ENCODE measurements around the gene MTA3. TPM values are rescaled to one million over a fixed set of nuclear protein-coding genes. Genes with fewer than 3 reads are reported as not detected.

Gene MTA3
- total and polyA plus RNA-seq, 8 donors, result 16.8 to 28.1 (median 21.6) TPM

DNA sequence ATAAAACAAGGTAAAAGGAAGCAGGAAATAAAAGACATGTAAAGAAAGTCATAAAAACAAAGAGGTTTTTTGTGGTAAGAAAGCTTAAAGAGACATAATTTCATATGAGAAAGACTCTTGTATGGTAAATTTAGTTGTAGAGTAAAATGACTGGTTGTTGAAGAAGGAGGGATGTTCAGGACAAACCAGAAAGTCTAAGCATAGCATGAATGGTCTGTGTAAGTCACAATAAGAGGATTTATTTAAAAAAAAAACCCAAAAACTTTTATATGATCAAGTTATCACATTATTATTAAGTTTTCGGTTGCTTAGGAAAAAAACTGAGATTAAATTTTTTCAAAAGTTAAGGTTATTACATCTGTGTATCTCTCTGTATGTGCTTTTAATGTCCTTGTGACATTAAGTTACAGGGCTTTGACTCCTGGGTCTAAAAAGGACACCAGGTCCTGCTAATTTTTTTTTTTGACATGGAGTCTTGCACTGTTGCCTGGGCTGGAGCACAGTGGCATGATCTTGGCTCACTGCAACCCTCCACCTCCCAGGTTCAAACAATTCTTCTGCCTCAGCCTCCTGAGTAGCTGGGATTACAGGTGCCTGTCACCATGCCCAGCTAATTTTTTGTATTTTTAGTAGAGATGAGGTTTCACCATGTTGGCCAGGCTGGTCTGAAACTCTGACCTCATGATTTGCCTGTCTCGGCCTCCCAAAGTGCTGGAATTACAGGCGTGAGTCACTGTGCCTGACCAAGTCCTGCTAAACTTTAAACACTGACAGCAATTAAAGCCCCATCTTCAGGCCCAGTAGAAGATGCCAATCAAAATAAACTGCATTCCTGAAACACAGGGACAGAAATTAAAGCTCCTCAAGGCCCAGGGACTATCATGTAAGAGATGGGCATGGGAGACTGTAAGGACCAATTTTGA is 209.7 kb downstream of the MTA3 start:
- 97 to 98% methylated on average over 3 of the region's 3 CpGs for WGBS, 2 donors
- FAIRE-seq (no peak), DNase-seq (no peak), ATAC-seq (no peak)
- Histone ChIP-seq H3K27ac (no peak overlapping the region), H3K9me3 (no peaks in the 10 kb centered on the region), H3K36me3 (no peaks in the 10 kb centered on the region), H3K27me3 (no peaks in the 10 kb centered on the region), H3K4me3 (no peak overlapping the region), H3K4me1 (no peaks in the 10 kb centered on the region)
- TF ChIP-seq, protein P1, sequence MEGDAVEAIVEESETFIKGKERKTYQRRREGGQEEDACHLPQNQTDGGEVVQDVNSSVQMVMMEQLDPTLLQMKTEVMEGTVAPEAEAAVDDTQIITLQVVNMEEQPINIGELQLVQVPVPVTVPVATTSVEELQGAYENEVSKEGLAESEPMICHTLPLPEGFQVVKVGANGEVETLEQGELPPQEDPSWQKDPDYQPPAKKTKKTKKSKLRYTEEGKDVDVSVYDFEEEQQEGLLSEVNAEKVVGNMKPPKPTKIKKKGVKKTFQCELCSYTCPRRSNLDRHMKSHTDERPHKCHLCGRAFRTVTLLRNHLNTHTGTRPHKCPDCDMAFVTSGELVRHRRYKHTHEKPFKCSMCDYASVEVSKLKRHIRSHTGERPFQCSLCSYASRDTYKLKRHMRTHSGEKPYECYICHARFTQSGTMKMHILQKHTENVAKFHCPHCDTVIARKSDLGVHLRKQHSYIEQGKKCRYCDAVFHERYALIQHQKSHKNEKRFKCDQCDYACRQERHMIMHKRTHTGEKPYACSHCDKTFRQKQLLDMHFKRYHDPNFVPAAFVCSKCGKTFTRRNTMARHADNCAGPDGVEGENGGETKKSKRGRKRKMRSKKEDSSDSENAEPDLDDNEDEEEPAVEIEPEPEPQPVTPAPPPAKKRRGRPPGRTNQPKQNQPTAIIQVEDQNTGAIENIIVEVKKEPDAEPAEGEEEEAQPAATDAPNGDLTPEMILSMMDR (IDR thresholded peaks at IDR 0.05), result no peak
- intact Hi-C loops (cut with DNase I), result no loop called here

DNA sequence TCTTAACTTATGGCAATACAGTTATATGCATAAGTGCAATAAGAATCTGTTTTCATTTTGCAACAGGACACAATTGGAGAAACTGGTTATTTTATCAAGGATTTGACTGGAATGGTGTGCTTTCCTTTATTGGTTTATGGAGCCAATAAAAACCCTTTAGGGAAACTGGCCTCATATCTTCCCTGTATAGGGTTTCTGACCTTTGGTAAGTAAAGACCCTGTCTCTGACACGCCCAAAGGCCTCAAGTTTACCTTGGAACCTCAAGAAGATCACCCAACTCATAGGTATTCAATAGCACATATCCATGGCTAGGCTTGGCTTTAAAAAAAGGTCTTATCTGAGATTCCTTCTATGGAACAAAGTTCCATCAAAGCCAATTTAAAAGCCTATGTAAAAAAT is 212.7 kb downstream of the MTA3 start:
- H3K27me3 ChIP-seq, result no peaks in the 10 kb centered on the region
- no peaks in the 10 kb centered on the region for H3K36me3 ChIP-seq
- no peak overlapping the region for H3K27ac ChIP-seq
- TF ChIP-seq, protein P1 (IDR thresholded peaks at IDR 0.05), result no peak
- 94 to 96% methylated on average over 1 of the region's 1 CpG for WGBS, 2 donors
- H3K4me1 ChIP-seq, result no peaks in the 10 kb centered on the region
- DNase-seq (no peak), ATAC-seq (no peak), FAIRE-seq (no peak)
- H3K9me3 ChIP-seq, result no peaks in the 10 kb centered on the region
- no peak overlapping the region for H3K4me3 ChIP-seq
- intact Hi-C loops (cut with DNase I), result no loop called here

DNA sequence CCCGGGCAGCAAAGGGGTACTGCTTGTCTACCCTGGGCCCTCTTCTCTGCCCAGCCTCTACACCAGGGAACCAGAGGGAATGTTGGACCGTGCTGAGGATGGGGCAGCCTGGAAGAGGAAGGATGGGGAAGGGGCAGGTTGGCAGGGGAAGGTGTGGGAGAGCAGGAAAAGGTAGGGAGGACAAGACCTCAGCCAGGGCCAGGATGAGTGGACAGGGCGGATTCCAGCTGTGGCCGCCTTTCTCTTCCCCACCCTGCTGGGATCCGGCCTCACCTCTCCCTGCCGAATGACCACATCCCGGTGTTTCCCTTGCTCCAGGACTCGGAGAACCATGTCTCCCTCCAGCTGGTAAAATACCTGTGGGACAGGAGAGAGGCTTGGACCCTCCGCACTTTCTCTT is 215.1 kb downstream of the MTA3 start:
- TF ChIP-seq, protein P1 (IDR thresholded peaks at IDR 0.05), result no peak
- H3K36me3 ChIP-seq, result no peaks in the 10 kb centered on the region
- DNase-seq (no peak), ATAC-seq (no peak), FAIRE-seq (no peak)
- H3K27ac ChIP-seq, result no peak overlapping the region
- intact Hi-C loops (cut with DNase I), result no loop called here
- H3K27me3 ChIP-seq, result no peaks in the 10 kb centered on the region
- no peaks in the 10 kb centered on the region for H3K9me3 ChIP-seq
- 89 to 97% methylated on average over 9 of the region's 9 CpGs for WGBS, 2 donors
- H3K4me3 ChIP-seq, result no peak overlapping the region
- no peaks in the 10 kb centered on the region for H3K4me1 ChIP-seq

DNA sequence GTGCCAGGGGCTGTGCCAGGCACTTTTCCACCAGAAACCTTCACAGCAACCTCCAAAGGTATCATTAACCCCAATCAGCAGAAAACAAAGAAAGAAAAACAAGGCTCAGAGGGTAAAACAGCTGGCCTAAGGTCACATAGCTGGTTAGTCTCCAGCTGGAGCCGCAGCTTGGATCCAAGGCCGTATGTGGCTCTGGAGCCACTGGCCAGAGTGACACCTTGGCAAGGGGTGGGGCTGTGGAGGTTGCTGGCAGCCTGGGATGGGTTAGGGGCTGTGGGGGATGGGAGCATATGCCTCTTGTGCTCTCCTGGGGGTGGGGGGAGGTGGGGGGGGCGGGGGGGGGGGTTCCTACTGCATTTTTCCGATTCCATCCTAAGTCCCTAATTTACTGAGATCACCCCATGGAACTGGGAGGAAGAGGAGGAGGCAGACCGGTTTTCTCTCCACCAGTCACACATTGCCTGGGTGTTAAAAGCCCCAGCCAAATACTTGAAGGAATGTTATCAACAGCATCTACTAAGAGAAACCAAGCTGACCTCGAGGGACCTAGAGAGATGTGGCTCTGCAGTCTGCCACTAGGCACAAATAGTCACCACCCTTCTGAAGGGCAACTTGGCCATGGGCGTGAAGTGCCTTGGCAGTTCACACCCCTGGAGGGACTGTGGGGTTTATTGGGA is 215.9 kb downstream of the MTA3 start:
- intact Hi-C loops (cut with DNase I), result no loop called here
- no peaks in the 10 kb centered on the region for H3K4me1 ChIP-seq
- no peaks in the 10 kb centered on the region for H3K36me3 ChIP-seq
- H3K9me3 ChIP-seq, result no peaks in the 10 kb centered on the region
- no peak for FAIRE-seq
- WGBS, 2 donors, result 53 to 61% methylated on average over 6 of the region's 7 CpGs
- ATAC-seq, result peak in 3 of 4 donors; percentile 61 to 76 (median 70)
- H3K27ac ChIP-seq, result no peak overlapping the region
- DNase-seq, result peak in 3 of 6 donors; percentile 50 to 58 (median 54)
- TF ChIP-seq, protein P1 (IDR thresholded peaks at IDR 0.05), result no peak
- H3K4me3 ChIP-seq, result no peak overlapping the region
- H3K27me3 ChIP-seq, result no peaks in the 10 kb centered on the region
